Femur (tissue), 1 donor: Measurements from ENCODE around the gene ATXN7L2.
A peak's percentile ranks its signal among the peaks of the same experiment; 100 is the strongest.

Source experiments
- DNase-seq: peaks from one replicate; pipeline ENCODE4 v3.0.0-alpha.2; 2017

ATXN7L2 gene

DNA sequence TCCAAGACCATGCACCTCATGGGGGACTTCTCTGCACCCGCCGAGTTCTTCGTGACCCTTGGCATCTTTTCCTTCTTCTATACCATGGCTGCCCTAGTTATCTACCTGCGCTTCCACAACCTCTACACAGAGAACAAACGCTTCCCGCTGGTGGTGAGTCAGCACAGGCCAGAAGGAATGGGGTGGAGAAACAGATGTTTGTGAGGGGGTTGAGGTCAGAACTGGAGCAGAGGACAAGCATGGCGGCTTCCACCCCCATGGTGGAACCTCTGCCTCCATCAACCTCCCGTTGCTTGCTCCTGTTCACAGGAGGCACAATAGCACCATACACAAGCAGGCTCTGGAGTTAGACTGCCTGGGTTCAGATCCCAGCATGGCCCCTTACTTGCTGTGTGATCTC, 6.9 kb upstream of the ATXN7L2 start:
- no peak for DNase-seq

- DNase-seq = no peak
Observed at GRCh38 chr1:109477821-109478220, 5.9 kb upstream of the ATXN7L2 start.

DNA sequence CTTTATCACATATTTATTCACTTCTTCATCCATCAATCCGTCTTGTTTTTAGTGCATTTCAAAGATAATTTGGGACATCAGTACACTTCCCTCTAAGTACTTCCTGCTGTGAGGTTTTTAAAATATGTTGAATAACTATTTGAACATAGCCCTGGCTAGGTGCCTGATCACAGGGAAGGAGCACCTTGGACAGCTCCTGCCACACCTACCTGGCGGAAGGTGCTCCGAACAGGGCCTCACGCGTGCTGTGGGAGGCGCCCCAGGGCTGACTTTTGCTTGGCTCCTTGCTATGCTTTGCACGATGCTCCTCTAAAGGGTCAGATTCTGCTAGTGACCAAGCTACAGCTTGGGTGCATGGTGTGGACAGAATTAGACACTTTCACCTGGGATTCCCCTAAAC, 4.9 kb upstream of the ATXN7L2 start:
- DNase-seq = no peak

DNA sequence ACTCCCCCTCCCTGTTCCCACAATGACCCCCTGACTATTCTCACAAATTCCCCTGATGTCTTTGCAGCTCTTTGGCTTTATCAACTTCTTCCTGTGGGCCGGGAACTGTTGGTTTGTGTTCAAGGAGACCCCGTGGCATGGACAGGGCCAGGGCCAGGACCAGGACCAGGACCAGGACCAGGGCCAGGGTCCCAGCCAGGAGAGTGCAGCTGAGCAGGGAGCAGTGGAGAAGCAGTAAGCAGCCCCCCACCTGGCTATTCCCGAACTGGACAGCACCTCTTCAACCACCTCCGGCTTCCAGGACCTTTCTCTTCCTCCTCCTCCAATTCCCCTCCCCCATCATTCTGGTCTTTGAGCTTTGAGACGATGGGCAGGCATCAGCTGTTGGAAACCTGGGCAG, 4.4 kb upstream of the ATXN7L2 start:
- DNase-seq = no peak

- no peak for DNase-seq
Observed at GRCh38 chr1:109479901-109480300, 3.8 kb upstream of the ATXN7L2 start.

DNA sequence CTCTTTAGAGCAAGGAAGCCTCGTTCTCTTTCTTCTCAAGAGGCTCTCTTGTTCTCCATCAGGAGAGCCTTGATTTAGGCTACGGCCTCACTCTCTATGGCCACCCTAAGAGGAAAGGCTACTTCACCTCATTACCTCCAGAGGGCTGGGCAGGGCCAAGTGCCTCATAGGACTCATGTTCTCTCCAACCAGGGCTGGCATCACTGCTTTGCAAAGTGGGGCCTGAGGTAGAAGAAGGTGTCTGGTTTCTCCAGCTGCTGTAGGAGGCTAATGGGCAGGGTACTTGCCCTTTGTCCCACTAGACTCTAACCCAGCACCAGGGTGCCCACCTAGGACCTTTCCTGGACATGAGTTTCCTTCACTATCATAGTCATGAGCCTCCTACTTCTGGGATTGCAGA, 2.1 kb upstream of the ATXN7L2 start:
- no peak for DNase-seq

- no peak for DNase-seq
Observed at GRCh38 chr1:109482242-109482641, 1.5 kb upstream of the ATXN7L2 start.

GRCh38 chr1:109482791-109483671, 674 bp upstream of the ATXN7L2 start:
- peak; percentile 52 for DNase-seq

- DNase-seq = no peak
Observed at GRCh38 chr1:109484519-109484975, 842 bp downstream of the ATXN7L2 start.

- DNase-seq = no peak
Observed at GRCh38 chr1:109485001-109485400, 1.3 kb downstream of the ATXN7L2 start.

- no peak for DNase-seq
Observed at GRCh38 chr1:109487261-109487660, 3.6 kb downstream of the ATXN7L2 start.

- DNase-seq = no peak
Observed at GRCh38 chr1:109488201-109488600, 4.5 kb downstream of the ATXN7L2 start.

GRCh38 chr1:109488696-109489095, 5.0 kb downstream of the ATXN7L2 start:
- no peak for DNase-seq

- peak; percentile 72 for DNase-seq
Observed at GRCh38 chr1:109490029-109490933, 6.6 kb downstream of the ATXN7L2 start.

GRCh38 chr1:109490934-109491302, 7.2 kb downstream of the ATXN7L2 start:
- no peak for DNase-seq

GRCh38 chr1:109491372-109491771, 7.7 kb downstream of the ATXN7L2 start:
- no peak for DNase-seq

- no peak for DNase-seq
Observed at GRCh38 chr1:109492779-109493178, 9.1 kb downstream of the ATXN7L2 start.

GRCh38 chr1:109493227-109493626, 9.5 kb downstream of the ATXN7L2 start:
- DNase-seq = no peak

DNA sequence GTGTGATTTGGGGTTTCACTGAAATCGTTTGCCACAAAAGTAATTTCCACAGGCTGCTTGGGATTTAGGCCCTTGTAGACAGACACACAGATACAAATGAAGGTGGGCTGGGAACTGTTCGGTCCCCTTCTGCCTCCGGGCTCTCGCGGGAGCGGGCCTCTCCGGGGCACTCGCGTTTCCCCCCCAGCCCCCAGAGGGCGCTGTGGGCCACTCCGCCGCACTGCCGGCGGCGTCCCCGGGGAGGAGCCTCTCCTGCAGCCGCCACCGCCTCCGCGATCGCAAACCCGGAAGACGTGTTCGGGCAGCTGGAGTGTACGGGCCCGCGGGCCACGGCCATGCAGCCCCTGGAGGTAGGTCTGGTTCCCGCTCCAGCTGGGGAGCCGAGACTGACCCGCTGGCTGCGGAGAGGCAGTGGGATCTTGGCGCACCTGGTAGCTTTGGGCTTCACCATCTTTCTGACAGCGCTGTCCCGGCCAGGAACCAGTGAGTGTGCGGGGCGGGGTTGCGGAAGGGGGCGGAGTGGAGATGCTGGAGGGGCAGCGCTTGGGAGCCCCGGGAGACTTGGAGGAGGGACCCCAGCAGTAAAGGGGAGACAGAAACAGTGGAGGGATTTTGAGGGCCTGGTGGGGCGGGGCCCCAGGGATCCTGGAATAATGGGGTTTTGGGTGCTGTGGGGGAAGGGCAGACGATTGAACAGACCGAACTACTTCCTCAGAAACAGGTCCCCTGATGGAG, 10.3 kb downstream of the ATXN7L2 start, which contains the start of gene CYB561D1:
TSS of gene CYB561D1 (plus strand) at position 290 of the 735 bp plus-strand sequence. CDS start at position 336, 46 bp downstream.
- peak; percentile 93 for DNase-seq

DNA sequence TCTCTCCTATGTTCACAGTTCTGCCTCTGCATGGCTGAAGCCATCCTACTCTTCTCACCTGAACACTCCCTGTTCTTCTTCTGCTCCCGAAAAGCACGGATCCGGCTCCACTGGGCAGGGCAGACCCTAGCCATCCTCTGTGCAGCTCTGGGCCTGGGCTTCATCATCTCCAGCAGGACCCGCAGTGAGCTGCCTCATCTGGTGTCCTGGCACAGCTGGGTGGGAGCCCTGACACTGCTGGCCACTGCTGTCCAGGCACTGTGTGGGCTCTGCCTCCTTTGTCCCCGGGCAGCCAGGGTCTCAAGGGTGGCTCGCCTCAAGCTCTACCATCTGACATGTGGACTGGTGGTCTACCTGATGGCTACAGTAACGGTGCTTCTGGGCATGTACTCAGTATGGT, 12.0 kb downstream of the ATXN7L2 start:
- DNase-seq = no peak

- no peak for DNase-seq
Observed at GRCh38 chr1:109497449-109498160, 13.9 kb downstream of the ATXN7L2 start.

DNA sequence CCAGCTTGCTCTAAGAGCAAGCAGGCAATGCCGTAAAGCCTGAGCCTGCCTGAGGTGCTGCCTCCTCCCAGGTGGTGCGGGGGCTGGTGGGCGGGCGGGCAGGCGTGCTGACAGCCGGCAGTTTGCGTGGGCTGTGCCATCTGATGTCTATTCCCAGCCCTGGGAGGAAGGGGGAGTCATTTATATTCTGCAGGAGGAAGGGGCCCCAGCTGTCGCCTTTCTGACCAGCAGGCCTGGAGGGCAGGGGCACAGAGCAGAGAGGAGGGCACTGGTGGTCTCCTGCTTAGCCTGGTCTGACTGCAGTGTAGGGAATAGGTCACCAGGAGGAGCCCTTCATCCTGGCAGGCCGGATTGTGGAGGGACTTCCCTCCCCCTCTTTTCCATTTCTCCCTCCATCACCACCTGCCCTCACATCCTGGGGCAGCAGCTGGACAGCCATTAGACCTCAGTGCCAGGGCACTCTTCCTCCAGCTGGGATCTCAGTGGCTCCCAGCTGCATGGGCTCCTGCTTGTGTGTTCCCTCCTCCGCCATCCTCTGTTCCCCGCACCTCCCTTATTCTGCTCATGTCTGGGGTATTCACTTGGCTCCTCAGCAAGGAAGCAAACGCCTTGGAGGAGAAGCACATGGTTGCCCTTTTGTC, 14.6 kb downstream of the ATXN7L2 start:
- DNase-seq = peak; percentile 70
